AG04450 (cell line): ENCODE results near the gene E4F1. TPM values are rescaled to one million over a fixed set of nuclear protein-coding genes. Genes with fewer than 3 reads are reported as not detected.

Experiments
- CTCF ChIA-PET: fragments of 300-600, 350-600 bp; formaldehyde crosslinking; extraction: SDS; loops from one replicate; lab custom pipeline; 2022; ENCODE audit warnings: antibody characterized with exemption, inconsistent platforms; lab: Charles Lee
- POLR2A ChIA-PET: fragments of 350-600 bp; formaldehyde crosslinking; extraction: SDS; loops from one replicate; lab custom pipeline; 2021; ENCODE audit warnings: antibody characterized with exemption, inconsistent platforms; lab: Yijun Ruan, JAX
- DNase-seq: peaks from one replicate; pipeline ENCODE4 v3.0.0-alpha.2; 2011; ENCODE audit warnings: low read depth, low spot score
- H3K27ac ChIP-seq: one replicate; pipeline ENCODE4 v1.5.1; 2012; ENCODE audit warnings: low read depth, low read length, control low read depth
- H3K27me3 ChIP-seq: one replicate; pipeline ENCODE4 v1.6.0; 2012; ENCODE audit warnings: low read length; ENCODE audit not compliant: control insufficient read depth, insufficient read depth
- H3K4me3 ChIP-seq: 2 replicates; pipeline ENCODE4 v1.5.1; 2011; ENCODE audit warnings: mild to moderate bottlenecking, low read depth, low read length, control low read depth
- H3K9me3 ChIP-seq: 2 replicates; pipeline ENCODE4 v1.5.1; 2012; ENCODE audit warnings: low read length; ENCODE audit not compliant: control insufficient read depth, insufficient read depth
- CTCF ChIP-seq: IDR thresholded peaks from 2 replicates; pipeline ENCODE4 v1.5.1; 2011; ENCODE audit warnings: low read depth, low read length, control low read depth, inconsistent platforms
- polyA minus RNA-seq: library from RNA; depleted of rRNA, polyadenylated mRNA; stranded (reverse); fragments of >200 nt; gene quantifications from 2 replicates; pipeline ENCODE4 v1.2.3, GENCODE V29; 2011; rRNA and poly(A)+ RNA removed
- polyA plus RNA-seq: library from polyadenylated mRNA; depleted of rRNA; stranded (reverse); fragments of >200 nt; gene quantifications from 2 replicates; pipeline ENCODE4 v1.2.3, GENCODE V29; 2011; rRNA removed

Gene E4F1
- 8.5 and 11.2 TPM in 2 replicates for polyA plus RNA-seq
- polyA minus RNA-seq: 6.9 and 7.3 TPM in 2 replicates

GRCh38 chr16:2223221-2223941 lies at the start of gene E4F1:
E4F1 (plus strand) TSS chr16:2223591; CDS start chr16:2223614, 23 bp downstream.
- no peak for TF ChIP-seq CTCF
- DNase-seq: peak; percentile 98
- H3K27ac ChIP-seq: peak within 1 kb of the TSS; percentile 47
- no peaks in the 10 kb centered on the region; the same call in 1 of the 2 replicates for H3K9me3 ChIP-seq
- H3K27me3 ChIP-seq: no peaks in the 10 kb centered on the region
- H3K4me3 ChIP-seq: peak within 1 kb of the TSS; percentile 85
- ChIA-PET CTCF (no interaction called here), POLR2A (no interaction called here)

GRCh38 chr16:2173916-2174315 lies 49.5 kb upstream of the E4F1 start:
- CTCF ChIA-PET: no interaction called here
- TF ChIP-seq CTCF: no peak
- Histone ChIP-seq H3K9me3 (peaks cover 7% of the 10 kb centered on the region; the same call in 1 of the 2 replicates), H3K27ac (no peak overlapping the region), H3K4me3 (no peak overlapping the region), H3K27me3 (no peaks in the 10 kb centered on the region)
- DNase-seq: no peak
- POLR2A ChIA-PET: interaction anchor here (2.8 kb wide), 1 partner anchor 18 kb away, joined by 13 read pairs; the partner anchor contains the start of gene TRAF7

GRCh38 chr16:2174396-2175131 lies 48.8 kb upstream of the E4F1 start:
- H3K9me3 ChIP-seq: peaks cover 7% of the 10 kb centered on the region; the same call in 1 of the 2 replicates
- ChIA-PET POLR2A (interaction anchor here (1.3 kb wide), 1 partner anchor 19 kb away, joined by 5 read pairs; the partner anchor contains the start of gene TRAF7), CTCF (no interaction called here)
- no peak for DNase-seq
- TF ChIP-seq CTCF: no peak
- no peak overlapping the region for H3K27ac ChIP-seq
- no peaks in the 10 kb centered on the region for H3K27me3 ChIP-seq
- H3K4me3 ChIP-seq: no peak overlapping the region

GRCh38 chr16:2175454-2175853 lies 47.9 kb upstream of the E4F1 start:
- peaks cover 7% of the 10 kb centered on the region; the same call in 1 of the 2 replicates for H3K9me3 ChIP-seq
- no peaks in the 10 kb centered on the region for H3K27me3 ChIP-seq
- H3K4me3 ChIP-seq: no peak overlapping the region
- CTCF ChIA-PET: no interaction called here
- no peak for DNase-seq
- POLR2A ChIA-PET: interaction anchor here (1.3 kb wide), 1 partner anchor 20 kb away, joined by 5 read pairs; the partner anchor contains the start of gene TRAF7
- TF ChIP-seq CTCF: no peak
- no peak overlapping the region for H3K27ac ChIP-seq
